ENCODE results near the gene TIMM17A. TPM values are rescaled to one million over a fixed set of nuclear protein-coding genes. Genes with fewer than 3 reads are reported as not detected.
"Not testable (repeated sequence)": the region's sequence is repeated elsewhere in the genome, so short reads cannot be mapped to it uniquely, and the experiment has no call there.

TIMM17A gene
- total RNA-seq, 1 experiment from 2014 or later, result 112 TPM

DNA sequence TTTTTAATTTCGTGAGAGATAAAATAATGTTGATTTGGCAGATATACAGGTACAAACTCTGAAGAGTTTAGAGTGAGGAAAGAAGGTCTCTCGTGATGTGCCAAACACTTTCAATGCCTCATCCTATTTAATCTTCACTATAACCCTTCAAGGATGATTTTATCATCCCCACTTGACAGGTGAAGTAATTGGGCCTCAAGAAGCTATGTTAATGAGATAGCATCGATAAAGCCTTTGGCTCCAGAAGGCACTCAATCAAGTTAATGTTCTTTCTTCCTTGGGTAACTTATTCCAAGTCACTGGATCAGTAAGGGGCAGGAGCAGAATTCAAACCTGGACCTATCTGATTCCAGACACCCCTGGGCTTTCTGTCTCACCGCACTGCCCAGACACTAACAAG, 16.2 kb upstream of the TIMM17A start:
- H3K9me3 ChIP-seq (ENCODE audit: low read depth, low read length, poor library complexity, severe bottlenecking), result no peaks in the 10 kb centered on the region
- no peak for DNase-seq (ENCODE audit: low spot score)
- no peak for TF ChIP-seq EZH2 (IDR thresholded peaks at IDR 0.05; ENCODE audit: borderline replicate concordance, low read depth, low read length, poor library complexity, severe bottlenecking)
- TF ChIP-seq, protein P1, sequence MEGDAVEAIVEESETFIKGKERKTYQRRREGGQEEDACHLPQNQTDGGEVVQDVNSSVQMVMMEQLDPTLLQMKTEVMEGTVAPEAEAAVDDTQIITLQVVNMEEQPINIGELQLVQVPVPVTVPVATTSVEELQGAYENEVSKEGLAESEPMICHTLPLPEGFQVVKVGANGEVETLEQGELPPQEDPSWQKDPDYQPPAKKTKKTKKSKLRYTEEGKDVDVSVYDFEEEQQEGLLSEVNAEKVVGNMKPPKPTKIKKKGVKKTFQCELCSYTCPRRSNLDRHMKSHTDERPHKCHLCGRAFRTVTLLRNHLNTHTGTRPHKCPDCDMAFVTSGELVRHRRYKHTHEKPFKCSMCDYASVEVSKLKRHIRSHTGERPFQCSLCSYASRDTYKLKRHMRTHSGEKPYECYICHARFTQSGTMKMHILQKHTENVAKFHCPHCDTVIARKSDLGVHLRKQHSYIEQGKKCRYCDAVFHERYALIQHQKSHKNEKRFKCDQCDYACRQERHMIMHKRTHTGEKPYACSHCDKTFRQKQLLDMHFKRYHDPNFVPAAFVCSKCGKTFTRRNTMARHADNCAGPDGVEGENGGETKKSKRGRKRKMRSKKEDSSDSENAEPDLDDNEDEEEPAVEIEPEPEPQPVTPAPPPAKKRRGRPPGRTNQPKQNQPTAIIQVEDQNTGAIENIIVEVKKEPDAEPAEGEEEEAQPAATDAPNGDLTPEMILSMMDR (conservative IDR thresholded peaks at IDR 0.05; ENCODE audit: low read depth, low read length), result no peak
- H3K27ac ChIP-seq (ENCODE audit: low read depth, low read length, poor library complexity, severe bottlenecking), result no peak overlapping the region
- H3K36me3 ChIP-seq (ENCODE audit: insufficient read depth, low read length, poor library complexity, severe bottlenecking), result no peaks in the 10 kb centered on the region
- BruUV-seq (replicated peaks), result no TSS peak
- intact Hi-C loops (cut with micrococcal nuclease; ENCODE audit: unreplicated experiment), result no loop called here
- H3K4me1 ChIP-seq (ENCODE audit: insufficient read depth, low read length, poor library complexity, severe bottlenecking), result no peaks in the 10 kb centered on the region
- H3K27me3 ChIP-seq (replicated peaks; ENCODE audit: insufficient read depth, low read depth, low read length, poor library complexity), result no peaks in the 10 kb centered on the region
- ChIA-PET POLR2A (ENCODE audit: low non-redundant PET) (no interaction called here), CTCF (no interaction called here)
- no peak overlapping the region for H3K4me3 ChIP-seq (ENCODE audit: low read depth, low read length, poor library complexity, severe bottlenecking)

DNA sequence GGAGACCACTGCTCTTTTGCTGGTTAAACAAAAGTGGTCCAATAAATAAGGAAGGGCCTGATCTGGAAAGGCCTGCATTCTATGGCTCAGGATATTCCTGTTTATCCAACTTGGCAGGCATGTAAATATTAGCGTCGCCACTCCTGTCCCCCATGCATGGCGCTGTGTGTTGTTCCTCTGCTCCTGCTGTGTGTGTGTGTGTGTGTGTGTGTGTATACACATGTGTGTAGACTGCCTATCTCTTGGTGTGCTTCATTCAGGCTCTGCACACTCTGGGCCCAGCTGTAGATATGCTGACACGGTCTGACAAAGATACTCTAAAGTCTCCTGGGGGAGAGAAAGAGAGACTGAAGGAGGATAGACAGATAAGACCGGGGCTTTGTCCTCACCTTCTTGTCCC, 15.7 kb upstream of the TIMM17A start:
- Histone ChIP-seq H3K36me3 (ENCODE audit: insufficient read depth, low read length, poor library complexity, severe bottlenecking) (no peaks in the 10 kb centered on the region), H3K9me3 (ENCODE audit: low read depth, low read length, poor library complexity, severe bottlenecking) (no peaks in the 10 kb centered on the region), H3K27ac (ENCODE audit: low read depth, low read length, poor library complexity, severe bottlenecking) (no peak overlapping the region), H3K27me3 (replicated peaks; ENCODE audit: insufficient read depth, low read depth, low read length, poor library complexity) (no peaks in the 10 kb centered on the region), H3K4me3 (ENCODE audit: low read depth, low read length, poor library complexity, severe bottlenecking) (no peak overlapping the region), H3K4me1 (ENCODE audit: insufficient read depth, low read length, poor library complexity, severe bottlenecking) (no peaks in the 10 kb centered on the region)
- POLR2A ChIA-PET (ENCODE audit: low non-redundant PET), result no interaction called here
- TF ChIP-seq, protein P1 (conservative IDR thresholded peaks at IDR 0.05; ENCODE audit: low read depth, low read length), result no peak
- TF ChIP-seq EZH2 (IDR thresholded peaks at IDR 0.05; ENCODE audit: borderline replicate concordance, low read depth, low read length, poor library complexity, severe bottlenecking), result no peak
- intact Hi-C loops (cut with micrococcal nuclease; ENCODE audit: unreplicated experiment), result no loop called here
- BruUV-seq (replicated peaks), result no TSS peak
- DNase-seq (ENCODE audit: low spot score), result no peak
- CTCF ChIA-PET, result interaction anchor here (0.6 kb wide), 1 partner anchor 41 kb away, joined by 4 read pairs; no protein-coding TSS in a partner anchor

DNA sequence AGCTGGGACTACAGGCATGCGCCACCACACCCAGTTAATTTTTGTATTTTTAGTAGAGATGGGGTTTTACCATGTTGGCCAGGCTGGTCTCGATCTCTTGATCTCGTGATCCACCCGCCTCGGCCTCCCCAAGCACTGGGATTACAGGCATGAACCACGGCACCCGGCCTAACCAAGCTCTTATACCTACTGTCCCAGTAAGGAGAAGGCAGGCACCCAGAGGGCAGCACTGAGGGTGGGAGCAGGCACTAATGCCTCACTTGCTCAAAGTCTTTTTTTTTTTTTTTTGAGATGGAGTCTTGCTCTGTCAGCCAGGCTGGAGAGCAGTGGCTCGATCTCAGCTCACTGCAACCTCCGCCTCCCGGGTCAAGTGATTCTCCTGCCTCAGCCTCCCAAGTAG, 15.0 kb upstream of the TIMM17A start:
- H3K36me3 ChIP-seq (ENCODE audit: insufficient read depth, low read length, poor library complexity, severe bottlenecking); H3K27ac ChIP-seq (ENCODE audit: low read depth, low read length, poor library complexity, severe bottlenecking); intact Hi-C loops (cut with micrococcal nuclease; ENCODE audit: unreplicated experiment); H3K4me1 ChIP-seq (ENCODE audit: insufficient read depth, low read length, poor library complexity, severe bottlenecking); H3K4me3 ChIP-seq (ENCODE audit: low read depth, low read length, poor library complexity, severe bottlenecking); H3K27me3 ChIP-seq (replicated peaks; ENCODE audit: insufficient read depth, low read depth, low read length, poor library complexity); BruUV-seq (replicated peaks); H3K9me3 ChIP-seq (ENCODE audit: low read depth, low read length, poor library complexity, severe bottlenecking); POLR2A ChIA-PET (ENCODE audit: low non-redundant PET); DNase-seq (ENCODE audit: low spot score): not testable (repeated sequence)
- CTCF ChIA-PET, result interaction anchor here (0.6 kb wide), 1 partner anchor 42 kb away, joined by 4 read pairs; no protein-coding TSS in a partner anchor

DNA sequence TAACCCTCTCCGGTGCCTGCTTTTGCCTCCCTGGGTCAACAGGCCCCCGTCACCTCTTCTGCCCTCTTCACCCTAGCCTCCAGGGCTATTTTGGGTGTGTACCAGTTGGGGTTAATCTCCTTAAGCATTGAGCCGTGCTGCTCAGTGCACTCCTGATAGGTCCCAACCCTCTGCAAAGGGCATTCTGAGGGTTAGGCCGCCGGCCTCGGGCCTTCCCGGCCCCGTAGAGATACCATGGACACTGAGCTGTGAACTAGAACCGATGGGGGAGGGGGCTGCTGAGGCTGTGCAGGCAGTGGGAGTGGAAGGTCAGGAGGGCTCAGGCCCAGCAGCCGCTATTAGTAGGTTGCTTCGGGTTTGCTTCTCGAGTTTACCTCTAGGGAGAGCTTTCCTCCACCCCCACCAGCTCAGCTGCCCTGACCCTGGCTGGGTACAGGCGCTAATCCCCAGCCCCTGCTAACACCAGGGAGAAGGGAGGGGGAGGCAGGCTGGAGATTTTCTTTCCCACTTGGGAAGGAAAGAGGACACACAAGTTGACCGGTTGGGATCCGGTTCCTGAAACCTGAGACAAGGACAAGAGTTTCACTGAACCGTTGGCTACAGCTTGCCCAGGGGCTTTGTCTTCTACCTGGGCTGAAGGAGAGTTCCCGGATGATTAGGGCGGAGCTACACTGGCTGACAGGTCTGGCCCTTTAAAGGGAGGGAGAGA, 13.7 kb upstream of the TIMM17A start:
- POLR2A ChIA-PET (ENCODE audit: low non-redundant PET), result no interaction called here
- TF ChIP-seq, protein P1 (conservative IDR thresholded peaks at IDR 0.05; ENCODE audit: low read depth, low read length), result no peak
- TF ChIP-seq EZH2 (IDR thresholded peaks at IDR 0.05; ENCODE audit: borderline replicate concordance, low read depth, low read length, poor library complexity, severe bottlenecking), result no peak
- no peaks in the 10 kb centered on the region for H3K36me3 ChIP-seq (ENCODE audit: insufficient read depth, low read length, poor library complexity, severe bottlenecking)
- H3K9me3 ChIP-seq (ENCODE audit: low read depth, low read length, poor library complexity, severe bottlenecking), result no peaks in the 10 kb centered on the region
- H3K27ac ChIP-seq (ENCODE audit: low read depth, low read length, poor library complexity, severe bottlenecking), result no peak overlapping the region
- intact Hi-C loops (cut with micrococcal nuclease; ENCODE audit: unreplicated experiment), result no loop called here
- no peaks in the 10 kb centered on the region for H3K27me3 ChIP-seq (replicated peaks; ENCODE audit: insufficient read depth, low read depth, low read length, poor library complexity)
- BruUV-seq (replicated peaks), result no TSS peak
- H3K4me1 ChIP-seq (ENCODE audit: insufficient read depth, low read length, poor library complexity, severe bottlenecking), result peaks cover under 1% of the 10 kb centered on the region
- H3K4me3 ChIP-seq (ENCODE audit: low read depth, low read length, poor library complexity, severe bottlenecking), result no peak overlapping the region
- CTCF ChIA-PET, result interaction anchor here (0.5 kb wide), 1 partner anchor 13 kb away, joined by 5 read pairs; no protein-coding TSS in a partner anchor
- DNase-seq (ENCODE audit: low spot score), result no peak
